T-cell (primary cell): ENCODE measurements around the gene TTC12. TPM values are rescaled to one million over a fixed set of nuclear protein-coding genes. Genes with fewer than 3 reads are reported as not detected.

Source experiments
- ATAC-seq, 4 experiments: fragments of 200-7000 bp in 3 of 4; fragments of 150-1000 bp in 1 of 4; cut with Tn5 transposase; replicated peaks in 1 of 4; 1 replicate in 3 of 4; 2 replicates in 1 of 4; pipeline ENCODE4 v1.10.0; 2021; ENCODE audit warnings: moderate library complexity in 3 of 4, mild to moderate bottlenecking in 2 of 4, moderate number of reproducible peaks in 1 of 4
- CTCF ChIA-PET, 2 donors: fragments of 300-600 bp; sonication (Branson Sonifier 250); formaldehyde crosslinking; loops; one replicate each; lab custom pipeline; 2022; ENCODE audit warnings: antibody characterized with exemption in 2 of 2; lab: Charles Lee
- POLR2A ChIA-PET, 2 donors: fragments of 300-600 bp; sonication (Branson Sonifier 250); formaldehyde crosslinking; loops; one replicate each; lab custom pipeline; 2022; ENCODE audit warnings: antibody characterized with exemption in 2 of 2; lab: Charles Lee
- DNase-seq, 35 experiments: peaks; one replicate each; pipeline versions ENCODE4 v3.0.0 to v3.0.0-alpha.2; 2013 to 2023
- H3K27ac ChIP-seq: one replicate; pipeline ENCODE4 v1.5.1; 2013; ENCODE audit warnings: low read length
- H3K27me3 ChIP-seq, 2 experiments: replicated peaks in 1 of 2; 1 replicate in 1 of 2; 2 replicates in 1 of 2; pipeline versions ENCODE4 v1.6.1 to v1.7.0; 2013; ENCODE audit warnings: low read length in 1 of 2, mixed read lengths in 1 of 2; ENCODE audit not compliant: control insufficient read depth in 2 of 2, insufficient read depth in 2 of 2; ENCODE audit errors: extremely low read depth in 1 of 2
- H3K36me3 ChIP-seq, 2 donors: 1 replicate in 1 of 2; 2 replicates in 1 of 2; pipeline versions ENCODE4 v1.6.1 to v1.7.0; 2013; ENCODE audit warnings: low read length in 1 of 2; ENCODE audit not compliant: control insufficient read depth in 2 of 2, insufficient read depth in 1 of 2; ENCODE audit errors: extremely low read depth in 1 of 2
- H3K4me1 ChIP-seq, 2 experiments: 1 replicate in 1 of 2; 2 replicates in 1 of 2; pipeline versions ENCODE4 v1.6.1 to v1.7.0; 2013; ENCODE audit warnings: low read length in 2 of 2, mixed read lengths in 1 of 2; ENCODE audit not compliant: insufficient read depth in 2 of 2, control insufficient read depth in 1 of 2; ENCODE audit errors: extremely low read depth in 1 of 2
- H3K4me3 ChIP-seq, 2 donors: 1 replicate in 1 of 2; 2 replicates in 1 of 2; pipeline versions ENCODE4 v1.5.1 to v1.7.0; 2013; ENCODE audit warnings: mild to moderate bottlenecking in 2 of 2, low read length in 1 of 2, moderate library complexity in 1 of 2; ENCODE audit not compliant: control insufficient read depth in 1 of 2; ENCODE audit errors: extremely low read depth in 1 of 2
- H3K9me3 ChIP-seq: 2 replicates; pipeline ENCODE4 v1.7.0; 2013
- H3K27ac Mint-ChIP-seq, 2 donors: one replicate each; pipeline ENCODE4 v1.8.0; 2020 to 2021; ENCODE audit warnings: mild to moderate bottlenecking in 2 of 2, mixed read lengths in 2 of 2
- H3K27me3 Mint-ChIP-seq, 2 donors: one replicate each; pipeline ENCODE4 v1.8.0; 2021 to 2022; ENCODE audit warnings: mixed read lengths in 2 of 2
- H3K36me3 Mint-ChIP-seq: one replicate; pipeline ENCODE4 v1.8.0; 2021; ENCODE audit warnings: mixed read lengths
- H3K4me1 Mint-ChIP-seq, 3 donors: one replicate each; pipeline ENCODE4 v1.8.0; 2020 to 2022; ENCODE audit warnings: mixed read lengths in 3 of 3, mild to moderate bottlenecking in 1 of 3
- H3K4me3 Mint-ChIP-seq, 3 donors: one replicate each; pipeline ENCODE4 v1.8.0; 2020 to 2022; ENCODE audit warnings: mild to moderate bottlenecking in 3 of 3, mixed read lengths in 3 of 3, moderate library complexity in 3 of 3
- H3K9me3 Mint-ChIP-seq, 3 donors: one replicate each; pipeline ENCODE4 v1.8.0; 2020 to 2022; ENCODE audit warnings: mixed read lengths in 3 of 3
- WGBS: methylation state at CpG from one replicate; pipeline ENCODE4 v1.1.5; 2013; ENCODE audit warnings: missing lambda C conversion rate; ENCODE audit not compliant: insufficient coverage; 5-methylcytosine and 5-hydroxymethylcytosine counted together
- total RNA-seq, 35 experiments: library from RNA in 6 of 35; stranded (reverse) in 6 of 35; fragments of 120-200 nt in 1 of 35; gene quantifications; one replicate each; pipeline versions ENCODE4 v1.2.1 to v1.2.4 and lab custom pipeline; 2013 to 2026

TTC12 gene
- total RNA-seq, 5 donors from 2014 or later (not counting 1 experiment from before 2014, with no cell fraction given), result 29.0 to 63.8 (median 45.2) TPM

DNA sequence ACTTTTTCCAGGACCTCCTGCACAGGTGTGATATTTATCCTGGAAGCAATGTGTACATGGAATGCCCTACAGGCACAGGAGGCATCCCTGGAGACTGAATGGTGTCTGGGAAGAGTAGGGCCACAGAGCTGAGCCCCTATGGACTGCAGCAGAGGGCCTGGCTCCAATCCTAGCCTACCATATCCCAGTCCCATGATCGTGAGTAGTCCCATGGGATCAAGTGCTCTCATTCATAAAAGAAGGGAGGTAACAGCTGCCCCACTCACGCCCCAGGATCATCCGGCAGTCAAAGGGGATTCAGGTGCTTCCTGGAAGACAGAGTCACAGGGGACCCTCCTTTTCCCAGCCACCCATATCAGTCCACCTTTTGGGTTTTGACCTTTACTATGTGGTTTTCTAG, 97.2 kb downstream of the TTC12 start:
- Mint-ChIP-seq H3K4me1 (no peaks in the 10 kb centered on the region), H3K27me3 (peaks cover 12 to 19% of the 10 kb centered on the region in 2 donors), H3K27ac (no peak overlapping the region), H3K36me3 (no peaks in the 10 kb centered on the region), H3K9me3 (no peaks in the 10 kb centered on the region), H3K4me3 (no peak overlapping the region)
- peaks cover 0 to 28% of the 10 kb centered on the region in 2 experiments for H3K27me3 ChIP-seq
- 38% methylated on average over 1 of the region's 3 CpGs for WGBS
- DNase-seq, result no peak
- no peak overlapping the region for H3K4me3 ChIP-seq
- ChIA-PET CTCF (no interaction called here), POLR2A (no interaction called here)
- H3K9me3 ChIP-seq, result no peaks in the 10 kb centered on the region
- H3K27ac ChIP-seq, result no peak overlapping the region
- no peaks in the 10 kb centered on the region for H3K36me3 ChIP-seq
- ATAC-seq, result no peak
- no peaks in the 10 kb centered on the region for H3K4me1 ChIP-seq

DNA sequence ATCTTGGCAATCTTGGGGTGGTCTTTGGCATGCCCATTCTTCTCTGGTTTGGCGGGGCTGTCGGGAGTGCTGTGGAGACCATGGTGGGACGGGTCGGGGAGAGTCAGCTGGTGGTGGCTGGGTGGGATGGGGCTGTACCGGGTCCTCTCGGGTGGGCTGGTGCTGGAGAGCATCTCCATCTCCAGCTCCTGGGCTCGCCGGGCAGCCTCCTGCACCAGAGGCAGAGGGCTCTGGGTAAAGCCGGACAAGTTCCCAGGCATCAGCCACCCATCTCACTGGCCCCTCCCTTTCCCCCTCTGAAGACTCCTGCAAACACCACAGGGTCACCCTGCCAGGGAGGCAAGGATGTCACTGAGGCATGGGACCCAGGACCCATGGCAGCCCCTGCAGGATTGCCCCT, 98.3 kb downstream of the TTC12 start:
- Mint-ChIP-seq H3K9me3 (no peaks in the 10 kb centered on the region), H3K27ac (no peak overlapping the region), H3K4me3 (no peak overlapping the region), H3K27me3 (peaks cover 12 to 19% of the 10 kb centered on the region in 2 donors), H3K4me1 (no peaks in the 10 kb centered on the region), H3K36me3 (no peaks in the 10 kb centered on the region)
- Histone ChIP-seq H3K4me1 (no peaks in the 10 kb centered on the region), H3K4me3 (no peak overlapping the region), H3K36me3 (no peaks in the 10 kb centered on the region), H3K27me3 (peaks cover 0 to 30% of the 10 kb centered on the region in 2 experiments), H3K9me3 (no peaks in the 10 kb centered on the region), H3K27ac (no peak overlapping the region)
- no peak for ATAC-seq
- DNase-seq, result no peak
- ChIA-PET POLR2A (no interaction called here), CTCF (no interaction called here)
- 89% methylated on average over 3 of the region's 9 CpGs for WGBS

DNA sequence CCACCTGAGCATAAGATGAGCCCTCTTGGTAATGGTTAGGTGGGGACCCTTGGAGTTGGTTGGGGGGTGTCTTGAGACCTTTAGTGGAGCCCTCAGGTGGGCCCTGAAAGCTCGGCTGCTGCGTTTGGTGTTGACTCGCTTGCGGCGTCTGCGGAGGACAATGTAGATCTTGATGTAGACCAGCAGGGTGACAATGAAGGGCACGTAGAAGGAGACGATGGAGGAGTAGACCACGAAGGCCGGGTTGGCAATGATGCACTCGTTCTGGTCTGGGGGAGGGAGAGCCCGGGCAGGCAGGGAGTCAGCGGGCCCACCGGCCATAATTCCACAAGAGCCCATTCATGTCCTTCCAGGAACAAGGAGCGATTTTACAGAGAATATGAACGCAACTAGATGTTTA, 101.0 kb downstream of the TTC12 start:
- H3K27me3 Mint-ChIP-seq, result peaks cover 8 to 11% of the 10 kb centered on the region in 2 donors
- peaks cover 0 to 30% of the 10 kb centered on the region in 2 experiments for H3K27me3 ChIP-seq

More for the DNA sequence above, 101.0 kb downstream of the TTC12 start:
- H3K4me3 Mint-ChIP-seq, result no peak overlapping the region
- no peak for DNase-seq
- no peaks in the 10 kb centered on the region for H3K4me1 Mint-ChIP-seq
- Histone ChIP-seq H3K4me3 (no peak overlapping the region), H3K36me3 (no peaks in the 10 kb centered on the region), H3K9me3 (no peaks in the 10 kb centered on the region), H3K4me1 (no peaks in the 10 kb centered on the region), H3K27ac (no peak overlapping the region)
- ATAC-seq, result no peak
- no peaks in the 10 kb centered on the region for H3K36me3 Mint-ChIP-seq
- ChIA-PET POLR2A (no interaction called here), CTCF (no interaction called here)
- H3K9me3 Mint-ChIP-seq, result no peaks in the 10 kb centered on the region
- WGBS, result 93% methylated on average over 14 of the region's 16 CpGs
- no peak overlapping the region for H3K27ac Mint-ChIP-seq

Other genes with a start within 250 kb of the TTC12 start
- 1 to 10 TPM; 1.2 to 4.6 (median 3.3) TPM for gene ANKK1, start 73.2 kb downstream of the TTC12 start, total RNA-seq
- not detected for gene DRD2, start 160.8 kb downstream of the TTC12 start, total RNA-seq